Measurements from ENCODE around the gene GRIA1. TPM values are rescaled to one million over a fixed set of nuclear protein-coding genes. Genes with fewer than 3 reads are reported as not detected.
"Not testable (repeated sequence)": the region's sequence is repeated elsewhere in the genome, so short reads cannot be mapped to it uniquely, and the experiment has no call there.

The GRIA1 gene
- total RNA-seq, 1 experiment from 2014 or later, result not detected

GRCh38 chr5:153824909-153825308 lies 334.4 kb downstream of the GRIA1 start:
- no peak overlapping the region for H3K4me3 ChIP-seq

GRCh38 chr5:153827397-153827796 lies 336.9 kb downstream of the GRIA1 start:
- peaks cover 7% of the 10 kb centered on the region for H3K27me3 ChIP-seq (replicated peaks)
- no peaks in the 10 kb centered on the region for H3K4me1 ChIP-seq (replicated peaks)
- no peak for DNase-seq (ENCODE audit: low read depth in 1 of 2, low spot score in 2 of 2)
- no peak overlapping the region for H3K27ac ChIP-seq
- no peaks in the 10 kb centered on the region; the same call in 1 of the 2 replicates for H3K36me3 ChIP-seq
- H3K4me3 ChIP-seq, result no peak overlapping the region
- no peaks in the 10 kb centered on the region for H3K9me3 ChIP-seq (replicated peaks)

More at GRCh38 chr5:153824909-153825308, 334.4 kb downstream of the GRIA1 start:
- Histone ChIP-seq H3K9me3 (replicated peaks) (no peaks in the 10 kb centered on the region), H3K27me3 (replicated peaks) (peaks cover 7% of the 10 kb centered on the region; the same call in 1 of the 2 replicates), H3K27ac (no peak overlapping the region), H3K4me1 (replicated peaks) (no peaks in the 10 kb centered on the region), H3K36me3 (no peaks in the 10 kb centered on the region; the same call in 1 of the 2 replicates)
- no peak for DNase-seq (ENCODE audit: low read depth in 1 of 2, low spot score in 2 of 2)

GRCh38 chr5:153829510-153830065 lies 339.1 kb downstream of the GRIA1 start:
- no peak for DNase-seq (ENCODE audit: low read depth in 1 of 2, low spot score in 2 of 2)
- peaks cover 7% of the 10 kb centered on the region for H3K27me3 ChIP-seq (replicated peaks)
- H3K9me3 ChIP-seq (replicated peaks), result no peaks in the 10 kb centered on the region
- no peaks in the 10 kb centered on the region for H3K4me1 ChIP-seq (replicated peaks)
- H3K27ac ChIP-seq, result no peak overlapping the region
- H3K36me3 ChIP-seq, result no peaks in the 10 kb centered on the region; the same call in 1 of the 2 replicates
- no peak overlapping the region for H3K4me3 ChIP-seq

- H3K27ac ChIP-seq, result no peak overlapping the region
- no peak for DNase-seq (ENCODE audit: low read depth in 1 of 2, low spot score in 2 of 2)
- peaks cover 7% of the 10 kb centered on the region for H3K27me3 ChIP-seq (replicated peaks)
Observed at GRCh38 chr5:153831973-153832372, 341.5 kb downstream of the GRIA1 start.

GRCh38 chr5:153835891-153836515 lies 345.5 kb downstream of the GRIA1 start:
- H3K36me3 ChIP-seq, result no peaks in the 10 kb centered on the region
- H3K4me3 ChIP-seq, result no peak overlapping the region
- no peaks in the 10 kb centered on the region; the same call in 1 of the 2 replicates for H3K27me3 ChIP-seq (replicated peaks)
- 0 out of 2 replicates have a peak, but pooled peaks cover 2% of the 10 kb centered on the region for H3K9me3 ChIP-seq (replicated peaks)
- no peak for DNase-seq (ENCODE audit: low read depth in 1 of 2, low spot score in 2 of 2)
- no peak overlapping the region for H3K27ac ChIP-seq
- no peaks in the 10 kb centered on the region for H3K4me1 ChIP-seq (replicated peaks)

More at GRCh38 chr5:153831973-153832372, 341.5 kb downstream of the GRIA1 start:
- Histone ChIP-seq H3K4me3 (no peak overlapping the region), H3K9me3 (replicated peaks) (0 out of 2 replicates have a peak, but pooled peaks cover 2% of the 10 kb centered on the region), H3K36me3 (no peaks in the 10 kb centered on the region; the same call in 1 of the 2 replicates), H3K4me1 (replicated peaks) (no peaks in the 10 kb centered on the region)

- H3K9me3 ChIP-seq (replicated peaks); H3K27me3 ChIP-seq (replicated peaks); H3K4me1 ChIP-seq (replicated peaks); H3K36me3 ChIP-seq; H3K27ac ChIP-seq; H3K4me3 ChIP-seq; DNase-seq (ENCODE audit: low read depth in 1 of 2, low spot score in 2 of 2): not testable (repeated sequence)
Observed at GRCh38 chr5:153849303-153850113, 359.0 kb downstream of the GRIA1 start.

- no peak for DNase-seq (ENCODE audit: low read depth in 1 of 2, low spot score in 2 of 2)
- Histone ChIP-seq H3K27ac (no peak overlapping the region), H3K36me3 (no peaks in the 10 kb centered on the region), H3K27me3 (replicated peaks) (no peaks in the 10 kb centered on the region), H3K4me3 (no peak overlapping the region), H3K9me3 (replicated peaks) (no peaks in the 10 kb centered on the region), H3K4me1 (replicated peaks) (no peaks in the 10 kb centered on the region)
Observed at GRCh38 chr5:153860195-153860886, 369.9 kb downstream of the GRIA1 start.

- not testable (repeated sequence) for H3K27me3 ChIP-seq (replicated peaks); H3K36me3 ChIP-seq; H3K4me3 ChIP-seq; H3K4me1 ChIP-seq (replicated peaks); H3K27ac ChIP-seq; DNase-seq (ENCODE audit: low read depth in 1 of 2, low spot score in 2 of 2); H3K9me3 ChIP-seq (replicated peaks)
Observed at GRCh38 chr5:153862906-153863305, 372.4 kb downstream of the GRIA1 start.

Measured in SJSA1 (cell line).